A549 (cell line): ENCODE measurements around the gene CBLC.

ENCODE experiments used
- MYC ChIP-seq: IDR thresholded peaks from 2 replicates; pipeline ENCODE4 v1.6.1; 2012; ENCODE audit warnings: mild to moderate bottlenecking, inconsistent platforms, low read length, improper control_type of control experiment, borderline replicate concordance
- TF ChIP-seq, protein P1 (sequence below): fragments of >200 bp; sonication (Bioruptor Twin); formaldehyde crosslinking; IDR thresholded peaks from 3 replicates; pipeline ENCODE4 v1.5.1; 2016

DNA sequence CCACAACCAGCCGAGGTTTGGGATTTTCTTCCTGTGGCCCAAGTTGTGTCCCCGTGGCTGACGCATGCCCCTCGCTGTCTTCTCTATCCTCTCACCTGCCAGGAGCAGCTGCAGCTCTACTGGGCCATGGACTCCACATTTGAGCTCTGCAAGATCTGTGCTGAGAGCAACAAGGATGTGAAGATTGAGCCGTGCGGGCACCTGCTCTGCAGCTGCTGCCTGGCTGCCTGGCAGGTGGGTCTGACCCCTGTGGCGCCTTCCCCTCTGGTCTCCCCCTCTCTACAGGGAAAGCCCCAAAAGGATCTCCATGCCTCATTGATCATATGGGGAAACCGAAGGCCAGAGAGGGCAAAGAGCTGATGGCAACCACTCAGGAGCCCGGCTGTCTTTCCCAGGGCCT is 14.6 kb downstream of the CBLC start:
- no peak for TF ChIP-seq MYC
- TF ChIP-seq, protein P1, sequence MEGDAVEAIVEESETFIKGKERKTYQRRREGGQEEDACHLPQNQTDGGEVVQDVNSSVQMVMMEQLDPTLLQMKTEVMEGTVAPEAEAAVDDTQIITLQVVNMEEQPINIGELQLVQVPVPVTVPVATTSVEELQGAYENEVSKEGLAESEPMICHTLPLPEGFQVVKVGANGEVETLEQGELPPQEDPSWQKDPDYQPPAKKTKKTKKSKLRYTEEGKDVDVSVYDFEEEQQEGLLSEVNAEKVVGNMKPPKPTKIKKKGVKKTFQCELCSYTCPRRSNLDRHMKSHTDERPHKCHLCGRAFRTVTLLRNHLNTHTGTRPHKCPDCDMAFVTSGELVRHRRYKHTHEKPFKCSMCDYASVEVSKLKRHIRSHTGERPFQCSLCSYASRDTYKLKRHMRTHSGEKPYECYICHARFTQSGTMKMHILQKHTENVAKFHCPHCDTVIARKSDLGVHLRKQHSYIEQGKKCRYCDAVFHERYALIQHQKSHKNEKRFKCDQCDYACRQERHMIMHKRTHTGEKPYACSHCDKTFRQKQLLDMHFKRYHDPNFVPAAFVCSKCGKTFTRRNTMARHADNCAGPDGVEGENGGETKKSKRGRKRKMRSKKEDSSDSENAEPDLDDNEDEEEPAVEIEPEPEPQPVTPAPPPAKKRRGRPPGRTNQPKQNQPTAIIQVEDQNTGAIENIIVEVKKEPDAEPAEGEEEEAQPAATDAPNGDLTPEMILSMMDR = no peak
